NCI-H82 (cell line): ENCODE results near the gene DUS4L.
"Not testable (repeated sequence)": the region's sequence is repeated elsewhere in the genome, so short reads cannot be mapped to it uniquely, and the experiment has no call there.

Source experiments
- DNase-seq: peaks from one replicate; lab custom pipeline; 2025; lab: John Stamatoyannopoulos, UW

The DUS4L gene, protein sequence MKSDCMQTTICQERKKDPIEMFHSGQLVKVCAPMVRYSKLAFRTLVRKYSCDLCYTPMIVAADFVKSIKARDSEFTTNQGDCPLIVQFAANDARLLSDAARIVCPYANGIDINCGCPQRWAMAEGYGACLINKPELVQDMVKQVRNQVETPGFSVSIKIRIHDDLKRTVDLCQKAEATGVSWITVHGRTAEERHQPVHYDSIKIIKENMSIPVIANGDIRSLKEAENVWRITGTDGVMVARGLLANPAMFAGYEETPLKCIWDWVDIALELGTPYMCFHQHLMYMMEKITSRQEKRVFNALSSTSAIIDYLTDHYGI

DNA sequence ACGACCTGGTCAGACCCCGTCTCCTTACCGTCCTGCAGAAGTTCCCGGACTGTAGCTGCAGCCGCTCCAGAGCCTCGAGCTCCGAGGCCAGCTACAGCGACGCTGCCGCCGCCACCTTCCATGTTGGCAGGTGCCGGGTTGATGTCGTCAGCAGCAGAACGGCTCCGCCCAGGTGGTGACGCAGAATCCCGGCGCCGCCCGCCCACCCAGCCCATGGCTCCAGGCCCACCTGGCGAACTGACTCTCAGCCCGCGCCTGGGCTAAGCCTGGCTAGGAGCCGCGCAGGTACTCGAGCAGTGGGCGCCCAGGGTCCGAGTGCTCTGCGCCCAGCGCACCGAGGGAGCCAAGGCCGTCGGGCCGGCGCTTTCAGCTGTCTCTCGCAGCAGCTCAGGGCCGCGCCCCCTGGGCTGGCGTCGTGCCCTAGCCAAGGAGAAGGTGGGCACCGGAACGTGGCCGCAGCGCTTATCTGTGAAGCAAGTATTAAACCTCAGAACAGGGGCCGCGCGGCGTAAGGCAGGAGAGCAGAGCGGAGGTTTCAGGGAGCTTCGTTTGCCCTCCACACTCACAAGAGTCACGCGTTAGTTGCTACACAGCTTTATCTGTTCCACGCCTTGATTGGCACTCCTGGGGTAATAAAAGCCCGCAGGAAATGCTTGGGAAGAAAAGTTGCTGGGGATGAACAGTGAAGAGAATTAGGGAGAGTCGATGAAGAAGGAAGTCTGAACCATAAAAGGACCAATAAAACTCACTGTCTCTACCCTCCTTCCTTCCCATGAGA lies at the start of gene DUS4L, which contains the start of gene COG5:
Gene DUS4L (plus strand): TSS at position 197 of the 778 bp plus-strand sequence. CDS start 3,100 bp downstream, outside the sequence.
Gene COG5 (minus strand): TSS at position 146 of the 778 bp plus-strand sequence. CDS start 24 bp downstream, at position 122.
- DNase-seq: peak; percentile 87

DNA sequence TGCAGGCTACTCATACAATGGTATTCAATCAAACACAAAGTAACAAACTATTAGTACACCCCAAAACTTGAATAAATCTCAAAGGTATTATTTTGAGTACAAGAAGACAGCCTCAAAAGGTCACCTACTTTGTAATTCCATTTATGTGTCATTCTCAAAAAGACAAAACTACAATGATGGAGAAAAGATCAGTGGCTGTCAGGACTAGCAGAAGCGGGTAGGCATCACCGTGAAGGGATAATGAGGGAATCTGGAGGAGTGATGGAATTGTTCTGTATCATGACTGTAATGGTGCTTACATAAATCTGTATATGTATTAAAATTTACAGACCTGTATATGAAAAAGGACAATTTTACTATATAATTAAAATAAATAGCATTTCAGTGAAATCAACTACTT lies 37.1 kb upstream of the DUS4L start:
- no peak for DNase-seq

DNA sequence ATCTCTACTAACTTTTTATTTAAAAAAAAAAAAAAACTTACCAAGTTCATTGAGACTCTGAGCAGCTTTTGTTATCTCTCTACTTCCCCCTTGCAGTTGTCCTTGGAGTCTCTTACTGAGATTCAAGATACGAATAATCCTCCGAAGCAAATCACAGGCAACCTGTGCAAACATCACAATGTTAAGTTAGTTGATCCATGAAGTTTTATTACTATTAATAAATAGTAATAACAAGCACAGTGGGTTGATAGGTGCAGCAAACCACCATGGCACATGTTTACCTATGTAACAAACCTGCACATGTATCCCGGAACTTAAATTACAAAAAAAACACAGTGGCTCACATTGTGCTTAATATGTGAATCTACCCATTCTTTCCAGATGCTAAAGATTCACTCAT lies 36.6 kb upstream of the DUS4L start:
- DNase-seq: no peak

DNA sequence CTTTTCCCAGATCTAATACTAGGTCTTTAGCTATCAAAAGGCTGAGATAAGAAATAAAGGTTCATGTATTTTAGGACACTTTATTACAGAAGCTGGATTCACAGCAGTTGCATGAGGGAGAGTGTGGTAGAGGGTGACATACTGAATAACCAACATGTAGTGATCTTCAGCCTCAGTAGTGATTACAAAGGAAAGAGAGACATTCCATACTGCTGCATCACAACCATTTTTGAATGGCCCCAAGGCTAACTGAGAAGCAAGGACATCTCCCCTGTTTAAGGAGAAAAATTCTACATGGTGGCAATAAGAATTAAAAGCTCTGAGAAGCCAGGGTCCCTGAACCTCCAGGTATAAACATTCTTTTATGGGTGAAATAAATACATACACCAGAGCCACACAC lies 35.3 kb upstream of the DUS4L start:
- DNase-seq: no peak

DNA sequence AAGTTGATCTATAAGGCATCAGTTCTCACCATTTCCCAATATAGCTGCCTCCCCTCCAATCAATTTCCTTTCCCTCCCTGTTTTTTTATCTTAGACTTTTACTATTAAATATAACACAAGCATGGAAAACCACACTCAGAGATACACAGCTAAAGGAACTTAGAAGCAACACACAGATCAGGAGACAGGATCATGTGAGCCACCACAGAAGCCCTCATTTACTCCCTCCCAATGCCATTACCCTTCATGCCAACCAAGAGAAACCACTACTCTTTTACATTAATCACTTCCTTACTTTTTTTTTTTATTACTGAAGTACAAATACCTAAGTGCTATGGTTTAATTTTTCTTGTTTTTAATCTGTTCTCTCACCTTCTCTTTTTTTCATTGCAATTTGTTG lies 33.0 kb upstream of the DUS4L start:
- DNase-seq: no peak

DNA sequence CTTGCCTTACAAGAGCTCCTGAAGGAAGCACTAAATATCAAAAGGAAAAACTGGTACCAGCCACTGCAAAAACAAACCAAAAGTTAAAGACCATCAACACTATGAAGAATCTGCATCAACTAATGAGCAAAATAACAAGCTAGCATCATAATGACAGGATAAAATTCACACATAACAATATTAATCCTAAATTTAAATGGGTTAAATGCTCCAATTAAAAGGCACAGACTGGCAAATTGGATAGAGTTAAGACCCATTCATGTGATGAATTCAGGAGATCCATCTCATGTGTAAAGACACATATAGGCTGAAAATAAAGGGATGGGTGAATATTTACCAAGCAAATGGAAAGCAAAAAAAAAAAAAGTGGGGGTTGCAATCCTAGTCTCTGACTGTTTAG lies 29.6 kb upstream of the DUS4L start:
- no peak for DNase-seq

DNA sequence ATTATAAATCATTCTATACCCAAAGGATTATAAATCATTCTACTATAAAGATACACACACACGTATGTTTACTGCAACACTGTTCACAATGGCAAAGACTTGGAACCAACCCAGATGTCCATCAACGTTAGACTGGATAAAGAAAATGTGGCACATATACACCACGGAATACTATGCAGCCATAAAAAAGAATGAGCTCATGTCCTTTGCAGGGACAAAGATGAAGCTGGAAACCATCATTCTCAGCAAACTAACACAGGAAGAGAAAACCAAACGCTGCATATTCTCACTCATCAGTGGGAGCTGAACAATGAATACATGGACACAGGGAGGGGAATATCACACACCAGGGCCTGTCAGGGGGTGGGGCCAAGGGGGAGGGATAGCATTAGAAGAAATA lies 26.5 kb upstream of the DUS4L start:
- DNase-seq: not testable (repeated sequence)

DNA sequence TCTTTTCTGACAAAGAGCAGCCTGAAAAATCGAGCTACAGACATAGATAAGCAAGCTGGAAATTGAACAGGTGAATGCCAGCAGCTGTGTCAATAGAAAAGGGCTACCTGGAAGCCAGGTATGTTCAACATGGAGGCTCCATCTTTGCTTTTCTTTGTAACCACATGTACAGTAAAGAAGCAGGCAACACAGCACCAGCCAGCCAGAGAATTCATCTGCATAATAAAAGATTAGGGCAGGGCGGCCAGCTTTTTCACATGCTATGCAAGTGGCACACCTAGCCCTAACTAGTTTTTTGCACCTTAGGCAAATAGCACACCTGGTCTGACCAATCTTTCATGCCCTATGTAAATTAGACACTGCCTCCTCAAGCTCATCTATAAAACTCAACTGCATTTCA lies 25.8 kb upstream of the DUS4L start:
- DNase-seq: no peak

DNA sequence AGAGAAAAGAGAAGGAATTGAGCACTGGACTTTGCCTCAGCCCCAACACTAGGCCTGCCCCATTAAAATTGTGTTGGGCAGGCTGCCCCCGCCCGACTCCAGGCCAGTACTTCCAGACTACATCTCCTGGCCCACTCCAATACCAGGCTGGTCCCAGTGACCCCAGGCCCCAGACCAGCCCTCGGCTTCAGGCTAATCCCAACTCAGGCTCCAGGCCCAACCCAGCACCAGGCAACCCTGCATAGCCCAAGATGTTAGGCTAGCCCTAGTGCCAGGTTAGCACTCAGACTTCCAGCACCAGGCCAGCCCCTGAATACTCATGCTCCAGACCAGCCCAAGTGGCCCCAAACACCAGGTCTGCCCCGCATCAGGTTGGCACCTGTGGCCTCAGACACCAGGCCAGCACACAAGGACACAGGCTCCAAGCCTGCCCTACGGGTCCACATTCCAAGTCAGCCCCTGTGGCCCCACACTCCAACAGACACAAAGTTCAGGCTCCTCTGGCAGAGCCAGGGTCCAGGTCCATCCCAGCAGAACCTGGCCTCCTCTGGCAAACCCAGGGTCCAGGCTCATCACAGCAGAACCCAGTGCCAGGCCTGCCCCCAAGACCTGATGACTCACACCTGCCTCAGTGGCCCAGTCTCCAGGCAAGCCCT lies 20.3 kb upstream of the DUS4L start:
- no peak for DNase-seq

DNA sequence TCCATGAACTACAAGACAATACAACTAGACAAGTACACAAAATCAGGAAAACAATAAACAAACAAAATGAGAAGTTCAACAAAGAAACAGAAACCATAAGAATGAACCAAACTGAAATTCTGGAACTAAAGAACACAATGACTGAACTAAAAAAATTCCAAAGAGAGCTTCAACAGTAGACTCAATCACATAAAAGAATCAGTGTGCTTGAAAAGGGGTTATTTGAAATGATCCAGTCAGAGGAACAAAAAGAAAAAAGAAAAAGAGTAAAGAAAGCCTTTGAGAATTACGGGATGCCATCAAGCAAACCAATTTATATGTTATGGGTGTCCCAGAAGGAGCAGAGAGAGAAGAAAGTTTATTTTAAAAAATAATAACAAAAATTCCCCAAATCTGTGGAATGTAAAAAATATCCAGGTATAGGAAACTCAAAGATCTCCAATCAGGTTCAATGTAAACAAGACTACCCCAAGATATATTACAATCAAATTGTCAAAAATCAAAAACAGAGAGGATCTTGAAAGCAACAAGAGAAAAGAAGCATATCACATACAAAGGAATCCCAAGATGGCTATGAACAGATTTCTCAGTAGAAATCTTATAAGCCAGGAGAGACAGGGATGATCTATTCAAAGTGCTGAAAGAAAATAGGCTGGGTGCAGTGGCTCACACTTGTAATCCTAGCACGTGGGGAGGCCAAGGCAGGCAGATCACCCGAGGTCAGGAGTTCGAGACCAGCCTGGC lies 18.8 kb upstream of the DUS4L start:
- DNase-seq: no peak

DNA sequence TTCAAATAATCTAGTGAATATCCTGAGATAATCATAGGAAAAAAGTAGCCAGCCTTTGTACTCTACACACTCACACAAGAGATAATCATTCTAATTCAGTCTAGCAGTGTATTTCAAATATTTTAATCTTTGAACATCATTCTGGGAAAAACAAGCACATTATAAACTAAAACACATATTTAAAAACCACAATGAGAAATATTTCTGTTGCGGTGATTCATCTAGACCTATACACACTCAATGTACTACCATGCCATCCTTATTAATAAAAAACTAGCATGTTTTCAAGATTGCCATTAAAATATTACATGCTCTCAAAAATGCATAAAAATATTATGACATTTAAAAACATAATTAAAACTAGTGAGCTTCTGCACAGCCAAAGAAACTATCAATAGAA lies 11.8 kb upstream of the DUS4L start:
- no peak for DNase-seq

DNA sequence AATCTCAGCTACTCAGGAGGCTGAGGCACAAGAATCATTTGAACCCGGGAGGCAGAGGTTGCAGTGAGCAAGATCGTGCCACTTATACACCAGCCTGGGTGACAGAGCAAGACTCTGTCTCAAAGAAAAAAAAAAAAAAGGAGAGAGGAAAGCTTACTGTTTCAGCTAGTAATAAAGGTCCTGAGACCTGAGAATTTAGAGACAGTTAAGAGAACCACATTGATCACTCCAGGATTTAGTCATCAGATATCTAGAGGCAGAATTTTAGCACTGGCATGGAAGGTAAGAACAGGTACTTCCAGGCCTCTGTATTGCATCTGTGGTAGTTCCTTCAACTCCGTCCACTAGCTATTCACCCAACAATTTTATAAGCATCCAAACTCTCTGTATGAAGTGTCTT lies 7.9 kb upstream of the DUS4L start:
- no peak for DNase-seq

DNA sequence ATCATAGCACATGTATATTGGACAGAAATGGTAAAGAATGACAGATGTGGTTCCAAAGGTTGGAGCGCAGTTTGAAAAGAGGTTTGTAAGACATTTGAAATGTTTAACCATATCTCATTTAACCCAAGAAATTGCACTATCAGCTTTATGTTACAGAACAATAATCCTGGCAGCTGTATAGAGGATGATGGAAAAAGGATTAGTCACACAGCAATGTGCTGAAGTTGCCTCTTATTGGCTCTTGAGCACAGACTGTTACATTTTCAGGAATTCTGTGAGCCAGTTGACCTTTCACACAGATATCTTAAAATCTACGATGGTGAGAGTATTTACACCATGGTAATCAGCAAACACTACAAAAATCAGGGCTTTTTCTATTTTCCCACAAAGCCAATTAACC lies 3.9 kb upstream of the DUS4L start:
- DNase-seq: peak; percentile 49

DNA sequence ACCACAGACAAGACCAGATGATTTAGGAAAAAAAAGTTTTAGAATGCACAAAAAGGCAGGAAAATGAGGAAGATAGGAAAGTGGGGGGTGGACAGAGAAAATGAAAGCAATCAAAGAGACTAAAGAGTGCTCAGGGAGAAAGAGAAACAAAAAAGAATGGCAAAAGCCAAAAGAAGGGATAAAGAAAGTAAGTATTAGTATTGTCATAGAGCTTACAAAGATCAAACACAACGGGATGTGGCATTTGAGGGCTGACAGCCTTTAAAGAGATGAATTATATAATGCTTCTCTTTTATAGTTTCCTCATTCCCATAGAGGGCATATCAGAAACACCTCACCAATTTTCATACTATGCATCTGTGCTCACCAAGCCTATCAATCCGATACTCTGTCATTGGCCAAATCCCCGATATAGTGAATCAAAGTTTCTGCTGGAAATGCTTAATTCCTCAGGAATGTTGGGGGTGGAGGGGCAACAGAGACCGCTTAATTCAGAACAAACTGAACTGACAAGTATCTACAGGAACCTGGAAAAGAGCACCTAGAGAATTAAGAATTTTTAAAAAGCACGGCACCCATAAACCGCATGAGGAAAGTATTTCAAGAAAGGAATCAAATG lies 2.8 kb upstream of the DUS4L start:
- no peak for DNase-seq

DNA sequence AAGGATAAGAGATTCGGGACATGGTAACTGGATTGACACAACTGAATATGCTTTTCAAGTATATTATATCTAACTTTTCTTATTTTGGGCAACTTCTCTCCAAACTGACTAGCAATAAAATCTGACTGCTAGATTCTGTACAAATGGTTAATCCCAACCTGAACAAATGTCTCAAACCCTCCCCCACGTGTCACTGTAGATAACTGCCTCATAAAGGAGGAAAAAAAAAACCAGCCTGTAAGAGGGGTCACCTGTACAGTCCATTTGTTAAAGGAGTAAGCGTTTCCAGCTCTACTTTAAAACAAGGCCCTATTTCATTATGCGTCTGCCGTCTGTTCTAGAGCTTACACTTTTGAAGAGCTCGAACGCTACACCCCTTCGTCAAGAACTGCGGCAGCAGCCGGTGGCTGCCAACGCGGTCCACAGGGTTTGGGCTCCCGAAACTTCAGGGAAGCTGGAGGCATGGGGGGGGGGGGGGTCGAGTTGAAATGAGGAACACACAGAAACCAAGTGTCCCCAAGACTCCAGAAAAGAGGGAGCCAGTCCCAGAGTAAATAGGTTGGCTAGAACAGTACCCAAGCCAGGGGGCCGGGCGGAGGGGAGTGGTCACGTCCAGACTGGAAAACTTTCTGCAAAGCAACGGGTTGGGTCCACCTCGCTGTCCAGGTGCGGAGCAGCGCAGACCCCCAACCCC lies 543 bp upstream of the DUS4L start:
- DNase-seq: peak; percentile 76

DNA sequence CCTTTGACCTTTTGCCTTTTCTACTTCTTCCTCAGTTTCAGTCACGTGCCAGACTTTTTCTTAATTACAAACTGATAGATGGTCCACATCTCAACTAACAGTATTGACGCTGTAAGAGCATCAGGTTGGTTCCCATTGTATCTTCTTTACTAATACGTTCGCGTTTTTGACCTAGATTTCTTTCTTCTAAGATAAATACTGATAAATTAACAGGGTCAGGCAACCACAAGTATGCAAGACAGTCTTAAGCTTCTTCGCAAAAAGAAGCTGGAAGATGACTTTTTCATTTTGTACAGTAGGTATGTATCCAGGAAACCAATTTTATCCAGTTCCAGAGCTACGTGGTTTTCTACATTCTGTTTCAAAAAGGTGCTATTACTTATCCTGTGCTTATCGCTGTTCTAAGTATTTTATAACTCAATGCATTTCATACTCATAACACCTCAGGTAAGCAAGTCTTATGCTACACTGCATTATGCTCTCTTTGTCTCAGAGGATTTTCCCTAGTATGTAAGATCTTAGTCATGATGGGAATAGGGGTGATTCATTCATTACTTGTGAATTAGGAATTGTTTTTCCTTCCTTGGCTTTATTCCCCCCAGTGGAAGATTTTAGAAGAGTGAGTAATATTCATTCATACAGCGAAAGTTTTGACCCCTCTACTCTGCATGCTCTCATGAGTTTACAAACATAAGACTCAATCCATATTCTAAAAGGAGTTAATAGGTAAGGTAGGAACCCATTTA lies 955 bp downstream of the DUS4L start:
- no peak for DNase-seq

DNA sequence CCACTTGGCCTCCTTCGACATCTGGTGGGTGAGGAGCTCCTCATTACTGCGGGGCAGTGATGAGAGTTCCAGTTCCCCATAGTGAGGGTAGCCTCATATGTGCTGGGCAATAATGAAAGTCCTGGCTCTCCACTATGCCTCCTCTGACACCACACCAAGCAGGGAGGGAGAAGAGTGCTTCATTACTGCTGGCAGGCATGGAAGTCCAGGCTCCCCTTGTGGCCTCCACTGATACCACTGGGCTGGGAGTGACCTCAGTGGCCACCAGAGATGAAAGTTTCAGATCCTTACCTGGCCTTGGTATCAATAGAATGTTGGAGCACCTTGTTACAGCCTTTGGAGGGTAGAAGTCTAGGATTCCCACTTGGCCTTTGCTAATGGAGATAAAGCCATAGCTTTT lies 6.5 kb downstream of the DUS4L start:
- DNase-seq: no peak

DNA sequence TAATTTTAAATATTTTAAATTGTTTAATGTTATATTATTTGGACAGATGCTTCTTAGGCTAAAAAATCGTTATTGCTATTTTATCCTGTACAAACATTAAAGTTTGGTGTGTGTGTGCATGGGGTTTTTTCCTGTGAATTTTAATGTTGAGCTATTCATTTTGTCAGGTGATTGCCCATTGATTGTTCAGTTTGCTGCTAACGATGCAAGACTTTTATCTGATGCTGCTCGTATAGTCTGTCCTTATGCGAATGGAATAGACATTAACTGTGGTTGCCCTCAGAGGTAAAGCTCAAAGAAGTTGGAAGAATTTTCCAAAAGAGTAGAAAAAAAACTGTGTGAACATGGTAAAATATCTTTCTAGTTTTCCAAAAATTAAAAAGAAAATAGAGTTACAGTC lies 9.8 kb downstream of the DUS4L start:
- no peak for DNase-seq

DNA sequence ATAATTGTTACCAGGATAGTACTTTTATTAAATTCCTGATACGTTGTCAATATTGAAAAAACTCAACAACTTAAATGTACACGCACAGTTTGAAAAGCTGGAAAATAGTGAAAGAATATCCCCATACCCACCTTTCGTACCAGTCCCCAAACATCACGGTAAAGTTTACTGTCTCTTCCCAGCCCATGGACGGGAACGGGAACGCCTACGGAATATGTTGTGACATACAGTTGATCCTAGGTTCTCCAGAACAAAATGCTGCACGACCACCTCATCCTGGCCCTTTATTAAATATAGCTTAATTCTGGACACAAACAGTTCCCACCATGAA lies 15.7 kb downstream of the DUS4L start:
- DNase-seq: peak; percentile 78

DNA sequence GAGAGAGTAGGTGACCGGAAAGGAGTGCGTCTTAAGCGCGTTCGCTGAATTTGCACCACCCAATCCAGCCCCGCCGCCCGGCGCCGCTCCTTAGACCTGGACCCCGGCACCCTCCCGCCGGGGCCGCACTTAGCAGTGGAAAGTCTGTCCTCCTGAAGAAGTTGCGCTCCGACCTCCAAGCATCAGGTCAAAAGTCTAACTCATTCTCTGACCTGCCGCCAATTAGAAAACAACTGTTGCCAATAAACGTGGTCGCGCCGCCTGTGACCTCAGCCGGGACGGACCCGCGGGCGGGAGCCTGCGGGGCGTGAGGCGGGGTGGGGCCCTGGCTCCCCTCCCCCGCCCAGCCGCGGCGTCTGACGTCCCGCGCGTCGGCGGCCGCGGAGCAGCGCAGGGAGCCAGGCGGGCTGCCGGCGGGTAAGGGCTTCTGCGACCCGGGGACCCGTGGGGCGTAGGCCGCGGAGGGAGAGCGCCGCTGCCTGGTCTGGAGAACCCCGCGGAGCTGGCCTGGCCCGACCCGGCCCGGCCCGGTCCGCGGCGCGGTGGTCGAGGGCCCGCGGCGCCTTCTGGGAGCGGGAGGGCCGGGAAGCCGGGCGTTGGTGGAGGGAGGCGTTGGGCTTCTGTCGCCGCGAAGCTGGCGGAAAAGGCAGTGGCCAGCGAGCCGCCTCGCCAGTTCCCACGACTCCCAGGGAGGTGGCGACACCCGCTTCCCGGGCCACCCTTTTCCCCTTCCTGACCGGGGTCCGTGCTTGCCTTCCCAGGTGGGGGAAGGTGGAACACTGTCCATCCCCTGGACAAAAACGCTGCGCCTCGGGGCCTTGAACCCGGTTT lies 16.3 kb downstream of the DUS4L start, which contains the start of gene BCAP29:
Gene BCAP29 (plus strand): TSS at position 362 of the 831 bp plus-strand sequence. CDS start 527 bp downstream, outside the sequence.
- DNase-seq: peak; percentile 87
